GM18505 (cell line): ENCODE measurements around the gene MCF2L.

ENCODE experiments used
- ATAC-seq: cut with Tn5 transposase; IDR thresholded peaks from one replicate; pipeline ENCODE4 v1.9.1; 2021; ENCODE audit not compliant: unreplicated experiment
- POLR2A ChIP-seq: IDR thresholded peaks from 4 replicates; pipeline ENCODE4 v1.6.1; 2011; ENCODE audit warnings: borderline replicate concordance; ENCODE audit not compliant: insufficient read depth, insufficient read length; ENCODE audit errors: extremely low read depth

Gene MCF2L

DNA sequence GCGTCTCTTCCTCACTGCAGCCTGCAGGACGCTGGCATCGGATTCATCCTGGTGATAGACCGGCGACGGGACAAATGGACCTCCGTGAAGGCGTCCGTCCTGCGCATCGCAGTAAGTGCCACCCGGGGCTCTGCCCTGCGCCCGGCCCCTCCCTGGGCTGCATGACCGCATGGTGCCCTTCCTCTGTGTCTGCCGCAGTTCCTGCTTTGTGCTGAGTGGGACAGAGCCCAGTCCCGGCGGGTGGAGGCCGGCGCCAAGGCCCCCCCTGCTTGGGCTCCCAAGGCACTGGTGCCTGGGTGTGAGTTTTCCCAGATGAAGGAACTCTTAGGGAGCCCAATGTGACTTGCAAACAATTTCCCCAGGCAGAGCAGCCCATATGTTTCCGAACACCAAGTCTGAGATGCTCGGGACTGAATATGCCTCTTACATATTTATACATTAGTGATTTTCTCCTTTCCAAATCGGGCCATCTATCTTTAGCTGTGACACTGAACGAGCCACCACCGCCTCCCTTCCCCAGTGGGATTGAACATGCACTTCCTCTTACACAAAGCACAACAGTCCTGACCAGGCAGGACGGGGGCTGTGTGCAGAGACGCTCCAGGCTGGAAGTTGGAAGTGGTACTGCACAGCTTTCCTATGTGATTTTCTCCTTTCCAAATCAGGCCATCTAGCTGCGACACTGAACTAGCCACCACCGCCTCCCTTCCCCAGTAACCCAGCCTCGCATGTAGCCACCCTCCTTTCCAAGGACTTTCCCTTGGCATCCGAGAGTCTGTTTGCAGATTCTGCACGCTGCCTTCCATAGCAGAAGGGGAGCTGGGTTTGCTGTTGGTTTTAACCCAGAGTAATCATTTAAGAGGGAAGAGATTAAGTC is 76.5 kb downstream of the MCF2L start:
- ATAC-seq: no peak
- no peak for TF ChIP-seq POLR2A

DNA sequence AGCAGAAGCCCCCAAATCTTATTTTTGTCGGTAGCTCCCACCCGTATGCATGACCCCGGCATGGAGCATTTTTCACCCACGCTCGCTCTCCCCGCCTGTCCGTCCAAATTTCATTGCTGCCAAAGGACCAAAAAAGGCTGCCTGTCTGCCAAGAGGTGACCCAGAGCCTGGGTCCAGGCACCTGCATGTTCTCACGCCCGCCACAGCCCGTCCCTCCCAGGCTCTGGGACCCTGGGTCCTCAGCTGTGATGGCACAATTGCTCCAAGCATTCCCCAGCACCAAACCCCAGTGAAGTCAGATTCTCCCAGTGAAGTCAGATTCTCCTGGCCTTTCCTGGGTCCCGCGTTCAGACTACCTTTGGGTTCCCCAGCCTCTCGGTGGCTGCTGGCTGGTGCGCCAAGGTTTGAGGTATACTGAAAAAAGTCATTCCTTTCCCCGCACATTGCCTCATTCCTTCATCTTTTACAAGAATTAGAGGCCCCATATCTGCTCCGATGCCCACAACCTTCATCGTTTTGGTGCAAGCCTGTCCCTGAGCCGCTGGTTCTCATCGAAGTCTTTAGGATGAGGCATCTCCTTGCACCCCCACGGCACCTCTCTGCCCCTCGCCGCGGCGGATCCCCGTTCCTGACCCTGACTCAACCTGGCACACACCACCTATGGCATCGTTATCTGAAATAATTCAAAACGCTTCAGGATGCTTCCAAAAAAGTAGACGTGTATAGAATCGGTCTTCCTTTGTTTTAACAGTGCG is 77.3 kb downstream of the MCF2L start:
- TF ChIP-seq POLR2A: no peak
- no peak for ATAC-seq

- TF ChIP-seq POLR2A: no peak
- no peak for ATAC-seq
Observed at GRCh38 chr13:113046883-113047244, 77.8 kb downstream of the MCF2L start.

DNA sequence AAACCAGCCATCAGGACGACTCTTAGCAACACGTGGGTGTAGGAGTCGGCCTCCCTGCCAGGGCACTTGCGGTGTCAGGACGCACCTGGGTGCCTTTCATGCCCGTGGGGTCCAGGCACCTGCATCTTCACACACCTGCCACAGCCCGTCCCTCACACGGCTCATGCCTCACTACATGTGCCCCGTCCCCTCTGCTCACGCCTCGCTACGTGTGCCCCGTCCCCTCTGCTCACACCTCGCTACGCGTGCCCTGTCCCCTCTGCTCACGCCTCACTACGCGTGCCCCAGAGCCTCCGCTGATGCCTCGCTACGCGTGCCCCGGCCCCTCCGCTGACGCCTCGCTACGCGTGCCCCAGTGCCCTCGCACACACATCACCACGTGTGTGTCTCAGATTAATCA is 78.6 kb downstream of the MCF2L start:
- TF ChIP-seq POLR2A: no peak
- no peak for ATAC-seq

- no peak for ATAC-seq
- no peak for TF ChIP-seq POLR2A
Observed at GRCh38 chr13:113048766-113049165, 79.8 kb downstream of the MCF2L start.

DNA sequence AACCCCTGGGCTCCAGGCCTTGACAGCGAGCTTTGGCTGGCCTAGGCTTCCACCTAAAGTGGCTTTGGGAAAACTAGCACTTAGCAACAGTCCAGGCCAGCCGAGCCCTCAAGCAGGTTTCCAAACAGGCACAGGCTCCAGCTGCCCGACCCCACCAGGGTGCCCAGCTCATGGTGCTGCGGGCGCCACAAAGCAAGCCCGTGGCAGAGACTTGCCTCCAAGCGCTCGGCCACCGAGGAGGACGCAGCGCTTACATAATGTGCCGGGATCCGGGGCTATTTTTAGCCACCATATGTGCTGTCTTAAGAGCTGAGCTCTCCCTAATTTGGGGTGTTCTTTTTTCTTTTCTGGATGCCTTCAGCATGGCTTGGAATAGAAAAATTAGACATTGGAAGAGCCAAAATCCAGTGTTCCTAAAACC is 80.5 kb downstream of the MCF2L start:
- ATAC-seq: no peak
- TF ChIP-seq POLR2A: no peak

- TF ChIP-seq POLR2A: no peak
Observed at GRCh38 chr13:113049981-113050380, 81.0 kb downstream of the MCF2L start.

DNA sequence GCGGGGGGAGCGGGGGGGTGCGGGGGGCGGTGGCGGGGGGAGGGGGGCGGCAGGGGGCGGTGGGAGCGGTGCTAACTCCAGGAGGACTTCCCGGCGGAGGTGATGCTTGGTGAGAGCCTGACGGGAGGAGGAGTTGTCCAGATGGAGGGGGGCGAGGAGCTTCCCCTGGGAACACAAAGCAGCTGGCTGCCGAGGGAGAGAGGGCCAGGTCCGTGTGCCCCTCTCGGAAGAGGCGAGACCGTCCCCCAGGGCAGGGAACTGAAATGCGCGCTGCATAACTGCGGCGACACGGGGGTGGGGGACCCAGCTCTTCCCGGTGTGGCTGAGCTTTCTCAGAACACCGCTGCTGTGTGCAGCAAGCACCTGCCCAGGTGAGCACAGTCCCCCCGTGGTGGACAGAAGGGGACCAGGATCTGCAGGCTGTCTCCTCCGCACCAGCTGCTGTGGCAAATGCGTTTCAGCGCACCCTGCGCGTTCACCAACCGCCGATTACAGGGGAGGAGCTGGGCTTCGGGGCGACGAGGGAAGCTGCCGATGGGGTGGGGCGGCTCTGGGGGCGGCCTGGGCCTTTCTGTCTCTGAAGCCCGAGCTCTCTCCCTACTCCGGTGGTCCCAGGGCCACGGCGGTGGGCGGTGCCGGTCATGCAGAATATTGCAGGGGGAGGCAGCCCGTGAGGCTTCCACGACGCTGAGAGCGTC is 81.9 kb downstream of the MCF2L start:
- TF ChIP-seq POLR2A: no peak
- no peak for ATAC-seq

More at GRCh38 chr13:113049981-113050380, 81.0 kb downstream of the MCF2L start:
- no peak for ATAC-seq

DNA sequence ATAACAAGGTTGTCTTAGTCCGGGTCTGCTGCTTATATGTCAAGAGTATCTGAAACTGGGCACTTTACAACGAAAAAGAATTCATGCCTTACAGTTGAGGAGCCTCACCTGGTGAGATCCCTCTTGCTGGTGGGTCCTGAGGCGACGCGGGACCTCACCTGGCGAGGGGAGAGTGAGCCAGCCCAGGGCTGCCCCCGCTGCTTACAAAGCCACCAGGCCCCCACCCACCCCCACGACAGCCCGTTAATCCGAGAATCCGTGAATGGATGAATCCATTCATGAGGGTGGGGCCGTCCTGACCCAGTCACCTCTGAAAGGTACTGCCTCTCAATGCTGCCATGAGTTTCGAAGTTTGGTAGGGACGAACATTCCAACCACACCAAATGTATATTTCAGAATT is 82.6 kb downstream of the MCF2L start:
- no peak for TF ChIP-seq POLR2A
- no peak for ATAC-seq

DNA sequence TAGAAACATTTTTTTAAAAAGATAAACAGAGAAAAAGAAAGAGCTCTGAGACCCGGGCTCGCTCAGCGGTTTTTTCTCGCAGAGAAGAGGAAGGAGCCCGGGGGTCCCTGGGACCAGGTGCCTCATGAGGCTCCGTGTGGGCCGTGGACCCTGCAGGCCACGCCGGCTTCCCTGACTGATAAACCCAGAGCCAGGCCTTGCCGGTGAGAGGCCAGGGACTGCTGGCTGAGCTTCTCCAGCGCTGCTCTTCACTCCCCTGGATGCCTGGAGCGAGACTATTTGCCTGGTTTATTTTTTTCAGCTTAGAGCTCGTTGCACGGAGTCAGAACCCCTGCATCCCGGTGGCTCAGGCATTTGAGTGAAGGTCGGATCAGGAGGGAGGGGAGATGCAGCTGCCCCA is 83.2 kb downstream of the MCF2L start:
- no peak for TF ChIP-seq POLR2A

GRCh38 chr13:113052971-113053370 is 84.0 kb downstream of the MCF2L start:
- no peak for ATAC-seq
- TF ChIP-seq POLR2A: no peak

More for the DNA sequence above, 83.2 kb downstream of the MCF2L start:
- ATAC-seq: no peak

DNA sequence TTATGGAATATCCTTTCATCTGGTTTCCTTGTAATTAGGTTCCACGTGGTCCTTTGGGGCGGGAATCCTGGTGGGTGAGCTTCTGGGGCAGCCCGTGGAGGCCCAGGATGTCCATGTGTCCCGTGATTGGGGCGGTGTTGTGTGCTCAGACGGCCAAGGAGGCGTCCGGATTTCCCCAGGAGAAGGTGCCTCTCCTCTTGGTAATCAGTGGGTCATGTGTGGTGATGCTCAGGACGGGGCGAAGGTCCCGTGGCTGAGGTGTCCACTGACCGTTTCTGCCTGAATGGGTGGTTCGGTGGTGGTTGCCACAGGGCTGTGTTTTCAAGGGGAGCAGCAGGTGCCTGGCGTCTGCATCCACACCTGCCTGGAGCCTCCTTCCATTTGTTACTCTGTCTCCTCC is 84.4 kb downstream of the MCF2L start:
- no peak for ATAC-seq
- TF ChIP-seq POLR2A: no peak
